GM18499 (cell line): ENCODE measurements around the gene SGPL1.

Experiments used
- ATAC-seq: cut with Tn5 transposase; IDR thresholded peaks from one replicate; pipeline ENCODE4 v1.9.1; 2021; ENCODE audit warnings: moderate number of reproducible peaks; ENCODE audit not compliant: insufficient read depth, unreplicated experiment

The SGPL1 gene

DNA sequence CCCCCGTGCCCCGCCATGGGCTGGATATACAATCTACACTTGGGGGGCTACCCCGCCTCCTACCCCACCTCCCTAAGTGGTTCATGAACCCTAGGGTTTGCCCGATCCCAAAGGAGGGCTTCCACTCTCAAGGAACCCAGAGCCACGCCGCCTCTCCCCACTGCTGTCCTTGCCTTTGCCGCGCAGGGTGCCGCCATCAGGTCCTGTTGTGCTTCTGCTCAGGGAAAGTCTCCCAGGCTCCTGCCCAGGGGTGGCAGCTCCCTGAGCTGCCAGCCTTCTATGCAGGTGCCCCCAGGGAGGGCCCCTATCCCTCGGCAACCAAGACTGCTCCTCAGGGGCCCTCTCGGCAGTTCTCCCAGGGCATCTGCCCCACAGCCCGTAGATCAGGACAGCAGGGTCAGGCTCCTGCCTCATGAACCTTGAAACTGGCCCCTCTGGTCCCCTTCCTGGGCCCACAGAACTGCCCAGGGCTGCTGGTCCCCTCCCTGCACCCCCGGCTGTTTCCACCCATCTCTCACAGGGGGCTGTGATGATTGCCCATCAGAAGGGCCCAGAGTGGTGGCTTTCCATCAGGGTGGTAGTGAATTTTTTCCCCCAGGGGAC, 85.6 kb downstream of the SGPL1 start:
- ATAC-seq, result no peak

DNA sequence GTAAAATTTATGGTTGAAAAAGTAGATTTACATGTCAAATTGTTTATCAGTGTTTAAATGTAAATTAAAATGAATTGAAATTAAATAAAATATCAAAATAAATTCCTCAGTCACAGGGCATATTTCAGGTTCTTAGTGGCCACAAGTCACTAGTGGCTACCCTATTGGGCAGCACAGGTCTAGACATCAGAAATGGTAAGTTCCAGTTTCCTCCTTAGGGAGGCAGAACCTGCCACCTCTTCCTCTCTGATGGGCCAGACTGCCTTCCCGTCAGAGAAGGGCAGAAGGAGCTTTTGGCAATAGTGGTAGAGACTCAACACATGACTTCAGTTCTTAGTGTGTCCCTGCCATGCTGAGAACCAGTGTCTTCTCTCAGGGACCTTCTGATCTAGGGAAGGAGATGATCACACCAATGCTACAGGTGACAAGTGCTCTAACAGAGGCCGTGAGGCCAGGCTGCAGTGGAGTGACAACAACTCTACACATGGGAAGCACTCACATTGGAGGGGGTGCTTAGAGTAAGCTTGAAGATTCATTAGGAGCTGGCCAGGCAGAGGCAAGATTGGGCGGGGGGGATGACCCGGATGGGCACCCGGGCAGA, 87.0 kb downstream of the SGPL1 start:
- no peak for ATAC-seq

DNA sequence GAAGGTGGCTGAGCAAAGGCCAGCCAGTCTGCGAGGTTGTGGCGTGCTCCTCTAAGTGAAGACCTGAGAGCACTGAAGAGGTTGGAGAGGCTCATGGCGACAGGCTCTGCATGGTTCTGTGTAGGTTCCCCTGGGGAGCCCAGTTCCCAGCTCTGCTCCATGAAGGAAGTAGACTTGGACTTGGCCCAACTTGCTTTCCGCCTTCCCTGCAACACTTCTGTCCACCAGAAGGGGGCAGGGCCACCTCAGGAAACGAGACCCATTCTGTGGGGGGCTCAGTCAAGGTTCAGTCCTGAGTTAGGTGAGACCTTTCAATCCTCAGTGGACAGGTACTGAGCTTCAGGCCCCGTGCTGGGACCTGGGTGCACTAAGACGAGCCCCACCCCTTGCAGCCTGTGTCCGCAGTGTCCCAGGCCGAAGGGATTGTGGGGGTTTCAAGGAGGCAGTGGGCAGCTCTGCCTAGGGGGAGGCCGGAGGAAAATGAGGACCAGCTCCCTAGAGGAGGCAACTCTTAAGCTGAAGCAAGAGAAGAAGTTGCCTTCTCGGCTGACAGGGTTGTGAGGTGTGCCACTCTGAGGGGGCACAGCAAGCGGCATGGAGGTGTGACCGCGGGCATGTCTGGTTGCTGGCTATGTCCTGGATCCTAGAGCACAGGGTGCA, 87.6 kb downstream of the SGPL1 start:
- no peak for ATAC-seq

DNA sequence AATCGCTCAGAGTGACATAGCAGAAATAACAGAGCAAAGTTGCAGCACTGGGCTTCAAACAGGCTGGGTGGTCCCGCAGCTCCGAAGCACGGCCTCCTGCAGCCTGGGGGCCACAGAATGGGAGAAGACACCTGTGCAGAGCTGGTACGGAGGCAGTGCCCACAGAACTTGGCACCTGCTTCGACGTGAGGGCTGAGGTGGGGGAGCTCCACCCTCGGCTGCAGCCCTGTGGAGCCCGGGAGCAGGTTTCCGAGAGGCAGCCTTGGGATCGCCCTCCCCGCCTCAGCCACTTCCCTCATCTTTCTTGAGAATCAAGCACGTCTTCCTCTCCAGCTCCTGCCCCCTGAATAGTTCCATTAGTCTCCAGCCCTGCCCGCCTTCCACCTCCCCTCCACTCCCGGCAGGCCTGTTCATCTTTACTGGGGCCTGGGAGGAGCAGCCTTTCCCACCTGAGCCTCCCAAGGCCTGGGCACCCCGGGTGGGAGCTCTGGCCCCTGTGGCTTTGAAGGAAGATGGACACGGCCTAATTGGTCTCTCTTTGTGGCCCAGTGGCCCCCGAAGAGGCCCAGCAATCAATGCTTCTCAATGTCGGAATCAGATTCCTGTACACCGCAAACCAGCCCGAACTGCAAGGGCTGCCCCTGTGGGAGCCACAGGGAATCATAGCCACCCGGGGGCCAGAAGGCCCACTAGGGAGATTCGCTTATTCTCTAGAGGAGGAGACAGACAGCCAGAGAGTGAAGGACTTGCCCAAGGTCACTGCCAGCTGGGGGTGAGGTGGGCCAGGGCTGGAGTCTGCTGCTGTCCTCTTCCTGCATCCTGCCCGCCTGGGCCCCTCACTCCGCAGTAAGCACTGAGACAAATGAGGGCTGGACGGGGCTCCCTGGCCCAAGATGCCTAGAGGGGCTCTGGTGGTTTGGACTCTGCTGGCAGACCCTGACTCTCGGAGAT, 89.6 kb downstream of the SGPL1 start:
- ATAC-seq, result no peak

DNA sequence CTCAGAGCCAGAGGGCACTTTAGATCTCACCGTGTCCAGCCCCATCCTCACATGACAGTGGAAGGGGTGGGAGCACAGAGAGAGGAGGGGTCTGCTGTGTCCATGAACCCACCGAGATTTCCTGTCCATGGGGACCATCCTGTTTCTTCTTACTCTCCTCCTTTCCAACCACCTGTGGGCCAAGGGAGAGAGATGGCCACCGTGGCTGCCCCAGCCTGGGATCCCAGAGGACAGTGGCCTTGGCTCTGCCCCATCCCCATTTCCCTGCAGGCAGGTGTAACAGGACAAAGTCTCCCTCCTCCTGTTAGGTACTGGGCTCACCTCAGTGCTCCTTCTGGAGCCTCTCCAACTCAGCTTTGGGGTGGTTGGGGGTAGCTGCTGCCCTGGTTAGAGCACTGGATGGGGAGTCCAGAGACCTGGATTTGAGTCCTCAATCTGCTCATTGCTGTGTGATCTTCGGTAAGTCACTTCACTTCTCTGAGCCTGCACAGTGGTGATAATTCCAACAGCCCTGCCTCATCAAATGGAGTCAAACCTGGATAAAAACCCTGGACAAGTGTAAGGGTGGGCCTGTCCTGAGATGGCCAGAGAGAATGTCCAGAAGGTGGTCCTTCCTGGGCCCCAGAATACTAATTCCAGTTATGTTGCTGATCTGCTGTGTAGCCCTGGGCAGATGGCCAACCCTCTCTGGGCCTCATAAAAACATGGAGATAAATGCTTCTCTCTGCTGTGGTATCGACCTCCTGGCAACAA, 90.5 kb downstream of the SGPL1 start:
- no peak for ATAC-seq

DNA sequence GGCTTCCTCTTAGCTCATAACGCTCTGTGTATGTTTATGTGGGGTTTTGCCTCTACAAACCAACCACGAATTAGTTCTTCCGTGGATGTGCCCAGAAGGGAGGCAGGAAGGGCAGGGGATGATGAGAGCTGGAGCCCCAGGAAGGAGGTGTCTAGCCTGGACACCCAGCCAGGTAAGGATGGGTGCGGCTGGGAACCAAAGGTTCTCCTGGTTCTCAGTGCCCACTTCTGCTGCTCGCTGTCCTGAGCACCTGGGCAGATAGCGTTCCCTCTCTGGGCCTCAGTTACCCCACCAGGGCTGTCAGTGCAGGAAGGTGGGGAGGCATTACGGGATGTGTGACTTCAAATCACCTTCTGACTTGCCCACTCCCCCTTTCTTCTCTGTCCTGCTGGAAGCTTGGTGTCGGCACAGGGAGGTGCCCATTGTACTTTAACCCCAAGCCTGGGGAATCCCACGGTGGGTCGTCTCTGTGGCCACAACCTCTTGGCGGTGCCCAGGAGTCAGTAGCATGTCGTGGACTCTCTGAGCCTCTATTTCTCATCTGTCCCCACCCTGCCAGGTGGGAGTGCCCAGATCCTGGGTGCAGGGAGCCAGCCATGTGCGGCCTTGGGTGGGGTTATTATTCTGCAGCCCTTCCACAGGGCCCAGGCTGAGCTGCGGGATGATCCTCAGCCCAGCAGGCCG, 91.3 kb downstream of the SGPL1 start:
- ATAC-seq, result no peak

DNA sequence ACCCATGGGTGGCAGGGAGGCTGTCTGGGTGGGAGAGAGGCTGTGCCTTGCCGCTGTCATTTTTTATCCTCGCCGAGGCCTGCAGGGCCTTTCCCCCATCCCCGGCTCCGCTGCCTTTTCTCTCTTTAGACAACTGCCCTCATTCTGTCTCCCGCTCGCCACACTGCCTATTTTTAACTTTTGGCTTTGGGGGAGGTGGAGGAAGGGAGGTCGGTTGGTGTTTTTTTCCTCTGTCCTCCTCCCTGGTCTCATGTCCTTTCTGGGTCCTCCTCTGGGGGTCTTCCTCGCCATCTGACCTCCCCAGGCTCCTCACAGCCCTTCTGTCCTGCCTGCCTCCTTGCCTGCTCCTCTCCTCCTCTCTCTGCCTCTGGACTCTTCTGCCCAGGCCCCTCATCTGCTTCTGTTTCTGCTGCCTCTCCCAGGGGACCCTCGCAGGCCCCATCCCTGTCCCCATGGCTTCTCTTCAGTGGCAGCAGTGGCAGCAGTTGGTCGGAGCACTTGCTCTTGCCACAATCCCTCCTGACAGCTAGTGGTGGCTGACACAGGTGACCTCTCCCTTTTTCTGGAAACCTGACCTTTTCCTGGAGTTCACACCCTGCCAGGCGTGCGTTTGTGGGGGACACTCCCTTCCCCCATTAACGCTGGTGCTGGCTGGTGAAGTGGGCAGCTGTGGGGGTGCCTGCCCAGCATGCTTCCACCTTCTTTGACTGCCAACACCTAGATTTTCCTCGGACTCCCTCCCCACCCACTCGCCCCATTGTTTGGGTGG, 92.1 kb downstream of the SGPL1 start:
- ATAC-seq, result no peak

DNA sequence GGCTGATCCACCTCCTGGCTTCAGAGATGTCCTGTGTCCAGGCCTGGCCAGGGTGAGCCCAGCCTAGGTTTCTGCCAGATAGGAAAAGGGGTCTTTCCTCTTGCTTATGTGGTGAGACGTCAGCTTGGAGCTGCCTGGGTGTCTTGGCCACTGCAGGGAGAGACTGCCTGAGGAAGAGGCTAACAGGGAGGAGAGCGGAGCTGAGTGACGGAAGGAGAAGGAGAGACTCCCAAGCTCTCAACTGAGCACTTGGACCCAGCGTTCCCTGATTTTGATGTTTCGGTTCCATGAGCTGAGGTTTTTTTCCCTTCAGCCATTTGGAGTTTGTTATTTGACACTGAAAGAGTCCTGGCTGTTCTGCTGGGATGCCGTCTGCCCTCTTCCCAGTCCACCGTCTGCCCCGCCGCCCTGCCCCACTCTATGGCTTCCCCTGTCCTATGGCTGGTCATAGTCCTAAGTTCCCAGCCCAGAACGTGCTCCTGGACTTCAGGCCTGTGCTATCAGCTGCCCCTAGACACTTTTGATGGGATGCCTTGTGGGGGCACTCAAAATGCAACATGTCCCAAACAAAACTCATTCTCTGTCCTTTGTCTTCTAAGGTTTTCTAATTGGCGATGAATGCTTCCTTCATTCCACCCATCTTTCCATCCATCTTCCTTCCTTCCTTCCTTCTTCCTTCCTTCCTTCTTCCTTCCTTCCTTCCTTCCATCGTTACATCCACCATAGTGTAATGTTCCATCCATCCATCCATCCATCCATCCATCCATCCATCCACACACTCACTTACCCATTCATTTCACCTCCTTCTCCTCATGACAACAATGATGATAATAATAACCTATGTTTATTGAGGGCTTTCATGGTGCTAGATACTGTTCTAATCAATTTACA, 92.9 kb downstream of the SGPL1 start:
- no peak for ATAC-seq

DNA sequence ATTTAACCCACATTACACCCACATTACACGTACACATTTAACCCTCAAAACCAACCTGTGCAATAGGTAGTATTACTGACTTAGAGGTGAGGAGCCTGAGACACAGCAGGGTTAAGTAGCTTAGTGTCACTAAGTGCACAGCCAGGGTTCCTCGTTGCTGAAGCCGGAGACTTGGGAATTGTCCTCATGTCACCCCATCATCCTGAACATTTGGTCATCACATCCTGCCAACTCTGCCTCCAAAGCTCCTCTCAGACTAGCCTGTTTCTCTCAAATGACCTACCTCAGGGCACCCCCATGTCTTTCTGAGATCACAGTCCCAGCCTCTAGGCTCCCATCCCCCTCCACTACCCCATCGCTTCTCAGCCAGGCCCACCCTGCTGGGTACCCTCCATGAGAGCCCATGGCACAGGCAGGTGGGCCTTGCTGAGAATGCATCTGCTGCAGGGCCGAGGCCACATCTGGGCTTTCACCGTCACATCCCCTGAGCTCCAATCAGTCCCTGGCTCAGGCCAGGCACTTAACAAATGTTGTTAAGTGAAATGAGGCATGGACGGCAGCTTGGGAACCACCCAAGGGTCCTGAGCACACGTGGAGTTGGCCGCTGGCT, 93.7 kb downstream of the SGPL1 start:
- no peak for ATAC-seq

DNA sequence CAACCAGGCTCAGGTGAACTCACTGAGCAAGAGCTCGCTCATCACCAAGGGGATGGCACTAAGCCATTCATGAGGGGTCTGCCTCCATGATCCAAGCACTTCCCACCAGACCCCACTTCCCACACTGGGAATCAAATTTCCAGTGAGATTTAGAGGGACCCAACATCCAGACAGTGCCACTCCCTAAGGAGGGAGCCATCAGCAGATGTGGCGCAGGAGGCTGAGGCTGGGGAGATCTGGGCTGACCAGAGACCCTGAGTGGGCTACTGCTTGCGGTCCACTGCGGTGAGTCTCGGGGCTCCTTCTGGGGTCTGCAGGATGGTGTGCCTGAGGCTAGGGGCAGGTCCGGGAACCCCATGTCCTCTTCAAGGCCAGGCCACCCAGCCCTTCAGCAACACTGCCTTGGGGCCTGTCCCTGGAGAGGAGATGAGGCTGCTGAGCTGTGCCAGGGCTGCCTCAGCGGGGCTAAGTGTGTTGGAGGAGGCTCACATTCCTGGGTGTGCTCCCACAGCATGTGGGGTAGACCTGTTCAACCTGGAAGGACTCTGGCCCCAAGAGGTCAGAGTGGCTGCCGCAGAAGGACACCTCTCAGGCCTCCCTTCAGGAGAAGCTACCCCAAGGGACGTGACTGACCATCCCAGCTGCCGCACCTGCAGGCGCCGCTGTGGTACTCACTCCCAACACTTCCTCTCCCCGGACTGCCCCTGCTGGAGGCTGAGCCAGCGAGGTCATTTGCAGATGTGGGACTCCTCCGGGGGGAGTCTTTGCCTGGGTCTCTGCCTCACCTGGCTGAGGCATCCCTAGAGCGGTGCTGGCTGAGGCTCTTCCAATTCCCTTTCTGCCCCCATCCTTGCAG, 95.0 kb downstream of the SGPL1 start:
- no peak for ATAC-seq

DNA sequence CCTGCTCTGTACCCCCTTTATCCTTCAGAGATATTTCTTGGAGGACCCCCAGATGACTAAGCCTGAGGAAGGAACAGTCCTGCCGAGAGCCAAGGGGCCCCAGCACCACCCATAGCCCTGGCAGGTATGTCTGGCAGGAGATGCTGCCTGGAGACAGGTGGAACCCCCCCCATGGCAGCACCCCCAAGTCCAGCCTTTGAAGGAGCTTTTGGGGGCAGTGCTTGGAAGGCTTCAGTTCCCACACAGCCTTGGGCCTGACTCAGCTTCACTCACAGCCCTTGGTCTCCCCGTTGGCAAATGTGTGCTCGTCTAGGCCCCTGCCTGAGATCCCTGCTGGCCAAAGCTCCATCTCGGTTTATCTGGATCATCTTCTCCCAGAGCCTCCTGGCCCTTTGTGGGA, 95.6 kb downstream of the SGPL1 start:
- ATAC-seq, result no peak

DNA sequence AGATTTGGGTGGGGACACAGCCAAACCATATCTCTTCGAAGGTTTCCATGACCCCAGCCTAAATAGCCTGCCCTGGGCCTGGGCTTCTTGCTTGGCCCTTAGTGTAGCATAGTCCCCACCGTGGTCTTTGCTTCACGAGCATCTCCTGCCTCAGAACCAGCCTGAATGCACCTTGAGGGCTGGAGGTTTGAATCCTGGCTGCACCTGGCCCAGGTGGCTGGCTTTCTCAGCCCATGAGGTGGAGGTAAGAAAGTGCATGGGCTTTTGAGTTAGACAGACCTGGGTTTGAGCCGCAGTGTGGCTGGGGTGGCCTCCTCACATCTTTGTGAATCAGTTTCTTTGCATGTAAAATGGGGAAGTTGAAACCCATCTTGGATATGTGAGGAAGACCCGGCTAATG, 96.8 kb downstream of the SGPL1 start:
- no peak for ATAC-seq

DNA sequence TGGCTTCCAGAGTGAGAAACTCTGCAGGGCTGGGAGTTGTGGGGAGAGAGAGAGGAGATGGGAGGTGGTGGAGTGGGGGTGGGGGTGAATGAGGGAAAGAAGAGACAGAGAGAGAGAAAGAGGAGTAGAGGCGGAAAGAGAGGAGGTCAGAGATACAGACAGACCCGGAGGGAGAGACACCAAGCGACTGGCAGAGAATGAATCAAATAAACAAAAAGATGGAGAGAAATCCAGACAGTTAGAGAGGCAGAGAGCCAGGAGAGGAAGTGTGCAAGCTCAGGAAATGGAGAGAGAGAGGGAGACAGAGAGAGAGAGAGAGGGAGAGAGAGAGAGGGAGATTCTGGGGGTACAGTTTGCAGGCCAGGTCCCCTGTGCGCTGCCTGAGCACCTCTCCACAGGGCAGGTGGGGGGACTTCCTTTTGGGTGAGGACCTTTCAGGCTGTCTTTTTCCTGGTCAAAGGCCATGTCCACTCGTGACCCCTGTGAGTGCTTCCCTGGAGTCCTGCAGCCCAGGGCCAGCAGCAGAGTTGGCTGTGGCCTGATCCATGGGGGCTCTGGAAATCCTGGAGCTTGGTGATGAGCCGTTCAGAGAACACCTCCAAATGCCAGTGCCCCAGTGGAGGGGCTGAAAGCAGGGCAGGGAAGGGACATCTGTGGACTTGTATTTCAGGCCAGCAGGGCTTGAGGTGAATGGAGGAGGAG, 97.6 kb downstream of the SGPL1 start:
- no peak for ATAC-seq

DNA sequence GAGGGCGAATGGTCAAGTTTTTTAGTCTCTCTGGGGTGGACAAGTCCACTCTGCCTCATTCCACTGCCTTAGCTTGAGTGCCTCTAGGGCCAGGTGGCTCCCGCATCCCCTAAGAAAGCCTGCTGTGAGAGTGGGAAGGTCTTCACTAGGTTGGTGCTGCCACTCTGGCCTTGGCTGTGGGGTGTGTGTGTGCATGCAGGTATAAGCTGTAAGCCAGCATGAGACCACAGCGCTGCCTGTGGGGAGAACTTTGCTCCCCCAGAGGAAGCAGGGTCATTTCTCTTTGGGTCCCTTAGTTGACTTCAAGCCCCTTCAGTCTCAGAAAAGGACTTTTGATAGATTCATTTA, 98.1 kb downstream of the SGPL1 start:
- ATAC-seq, result no peak

DNA sequence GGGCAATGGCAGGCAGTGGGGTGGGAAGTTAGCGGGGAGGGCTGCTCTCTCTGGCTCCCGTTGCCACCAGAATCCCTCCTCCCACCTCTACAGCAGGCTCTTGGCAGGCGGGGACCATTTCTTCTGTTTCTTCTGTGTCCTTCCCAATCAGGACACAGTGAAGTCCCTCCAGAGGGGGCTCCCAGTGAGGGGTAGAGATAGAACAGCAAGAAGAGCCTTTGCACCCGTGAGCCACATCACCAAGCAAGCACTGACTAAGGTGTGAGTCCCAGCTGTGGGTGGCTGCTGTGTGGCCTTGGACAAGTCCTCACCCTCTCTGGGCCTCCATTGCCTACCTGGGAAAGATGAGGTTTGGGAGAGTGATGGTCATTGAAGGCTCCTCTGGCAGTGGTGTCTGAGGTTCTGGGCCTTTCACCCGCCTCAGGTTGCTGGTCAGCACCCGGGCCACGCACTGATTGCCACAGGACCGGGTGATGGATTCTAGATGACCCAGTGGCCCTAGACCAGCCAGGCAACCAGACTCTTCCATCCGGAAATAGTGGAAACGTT, 98.6 kb downstream of the SGPL1 start:
- ATAC-seq, result no peak

DNA sequence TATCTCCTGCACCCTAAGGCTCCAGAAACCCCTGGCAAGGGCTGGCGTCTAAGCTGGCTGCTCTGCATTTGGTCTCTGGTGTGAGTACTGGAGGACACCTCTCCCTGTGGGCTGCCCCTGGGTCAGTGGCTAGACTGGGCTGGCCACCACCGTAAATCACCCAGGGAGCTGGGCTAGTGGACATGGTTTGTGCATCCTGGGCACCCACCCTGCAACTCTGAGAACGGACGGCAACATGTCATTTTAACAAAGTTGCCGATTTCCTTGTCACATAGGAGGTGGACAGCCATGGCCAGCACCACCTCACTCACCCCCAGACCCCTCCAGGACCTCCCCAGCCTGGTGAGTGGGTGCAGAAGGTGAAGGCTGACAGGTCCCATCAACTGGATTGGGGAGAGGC, 99.5 kb downstream of the SGPL1 start:
- ATAC-seq, result no peak
